GM21619 (cell line): Measurements from ENCODE around the gene PLXNA3.
"Not testable (repeated sequence)": the region's sequence is repeated elsewhere in the genome, so short reads cannot be mapped to it uniquely, and the experiment has no call there.

Source experiments
- ATAC-seq: cut with Tn5 transposase; IDR thresholded peaks from one replicate; pipeline ENCODE4 v1.9.1; 2021; ENCODE audit not compliant: unreplicated experiment

The PLXNA3 gene

DNA sequence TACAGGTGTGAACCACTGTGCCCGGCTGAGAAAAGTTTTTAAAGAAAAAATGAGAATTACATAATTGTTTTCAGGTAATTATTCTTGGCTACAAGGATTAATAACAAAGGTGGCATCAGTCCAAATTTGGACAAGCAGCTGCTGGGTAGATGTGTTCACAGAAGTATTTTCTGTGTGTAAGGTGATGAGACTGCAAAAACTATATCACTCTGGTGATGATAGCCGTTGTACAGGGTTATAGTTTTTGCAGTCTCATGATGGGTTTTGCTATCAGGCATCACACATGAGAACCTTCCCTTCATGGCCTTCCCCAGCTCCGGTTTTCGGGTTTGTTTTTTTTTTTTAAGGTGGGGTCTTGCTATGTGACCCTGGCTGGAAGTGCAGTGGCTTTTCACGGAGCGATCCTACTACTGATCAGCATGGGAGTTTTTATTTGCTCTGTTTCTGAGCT lies 37.4 kb downstream of the PLXNA3 start:
- no peak for ATAC-seq

GRCh38 chrX:154496591-154497137 lies 38.6 kb downstream of the PLXNA3 start:
- ATAC-seq, result not testable (repeated sequence)

GRCh38 chrX:154501423-154501822 lies 43.3 kb downstream of the PLXNA3 start:
- not testable (repeated sequence) for ATAC-seq

DNA sequence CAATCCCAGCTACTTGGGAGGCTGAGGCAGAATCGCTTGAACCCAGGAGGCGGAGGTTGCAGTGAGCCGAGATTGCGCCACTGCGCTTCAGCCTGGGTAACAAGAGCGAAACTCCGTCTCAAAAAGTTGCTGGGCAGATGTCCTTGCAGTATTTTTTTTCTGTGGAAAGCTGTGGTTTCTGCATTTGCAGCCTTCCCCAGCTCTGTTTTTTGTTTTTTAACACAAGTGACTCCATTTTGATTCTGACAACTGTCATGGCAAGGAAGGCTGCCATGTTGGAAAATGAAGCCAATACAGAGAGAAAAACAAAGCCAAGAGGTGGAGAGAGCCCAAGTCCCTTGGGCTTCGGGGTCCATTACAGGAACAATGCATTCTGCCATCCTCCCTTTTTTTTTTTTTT lies 44.0 kb downstream of the PLXNA3 start:
- ATAC-seq, result no peak

DNA sequence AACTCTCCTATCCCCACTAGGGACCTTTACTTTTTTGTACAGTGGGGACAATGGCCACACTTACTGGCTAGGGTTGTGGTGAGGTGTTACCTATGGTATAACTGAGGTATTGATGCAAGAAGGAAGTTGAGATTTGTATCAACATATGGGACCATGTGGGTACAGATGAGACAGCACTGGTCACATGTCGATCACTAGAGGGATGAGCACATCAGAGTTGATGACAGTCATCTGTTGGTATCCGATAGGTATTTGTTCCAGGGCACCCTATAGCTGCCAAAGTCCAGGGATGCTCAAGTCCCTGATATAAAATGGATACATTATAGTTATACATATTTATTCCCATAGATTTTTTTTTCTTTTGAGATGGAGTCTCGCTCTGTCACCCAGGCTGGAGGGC lies 44.9 kb downstream of the PLXNA3 start:
- no peak for ATAC-seq

DNA sequence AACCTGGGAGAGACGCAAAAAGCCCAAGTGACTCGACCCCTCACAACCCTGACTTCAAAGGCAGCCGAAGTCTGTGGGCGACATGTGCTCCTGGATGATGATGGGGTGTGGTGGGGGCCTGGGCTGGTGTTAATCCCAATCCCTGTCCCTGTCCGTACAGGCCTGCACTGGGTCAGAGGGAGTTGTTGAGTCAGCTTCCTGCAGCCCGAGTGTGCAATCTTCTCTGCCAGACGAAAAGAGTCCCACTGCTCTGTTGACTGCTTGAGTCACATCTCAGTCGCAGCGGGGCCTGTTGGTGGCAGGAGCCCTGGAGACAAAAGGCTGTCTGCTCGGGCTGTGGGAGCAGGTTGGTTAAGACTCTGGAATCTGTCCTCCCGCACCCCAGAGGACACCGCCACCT lies 47.7 kb downstream of the PLXNA3 start:
- ATAC-seq, result no peak

DNA sequence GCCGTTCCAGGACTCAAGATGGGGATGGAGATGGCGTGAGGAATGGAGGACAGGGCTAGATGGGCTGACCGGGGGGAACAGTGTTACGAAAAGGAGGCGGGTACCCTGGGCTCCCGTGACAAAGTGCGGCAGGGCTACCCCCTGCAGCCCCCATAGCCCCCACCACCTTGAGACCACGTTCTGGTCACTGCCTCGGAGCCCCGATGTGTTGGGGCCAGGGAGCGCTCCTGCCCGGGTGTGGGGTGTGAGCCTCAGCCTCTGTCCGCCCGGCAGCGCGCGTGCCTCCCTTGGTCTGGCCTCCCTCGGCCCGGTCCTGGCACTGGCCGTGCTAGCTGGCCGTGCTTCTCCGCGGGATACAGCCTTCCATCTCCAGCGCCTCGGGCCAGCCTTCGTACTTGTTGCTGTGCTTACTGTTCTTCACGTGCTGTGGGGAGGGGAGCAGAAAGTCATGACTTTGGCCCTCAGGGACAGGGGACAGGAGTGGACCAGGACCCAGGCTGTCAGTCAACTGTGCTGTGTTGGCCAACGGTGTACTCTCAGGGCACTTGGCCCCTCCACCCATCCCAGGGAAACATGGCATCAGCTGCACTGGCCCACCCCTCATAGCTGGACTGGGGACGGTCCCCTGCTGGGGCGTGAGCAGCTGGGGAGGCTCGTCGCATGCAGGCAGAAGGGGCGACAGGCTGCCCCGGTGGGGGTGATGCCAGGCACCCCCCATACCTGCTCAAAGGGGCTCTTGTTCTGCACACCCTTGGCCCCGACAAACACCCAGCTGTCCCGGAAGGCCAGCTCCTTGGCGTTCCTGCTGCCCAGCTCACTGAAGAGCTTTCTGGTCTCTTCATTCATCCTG lies 48.6 kb downstream of the PLXNA3 start:
- no peak for ATAC-seq

- no peak for ATAC-seq
Observed at GRCh38 chrX:154507673-154508383, 49.7 kb downstream of the PLXNA3 start.

DNA sequence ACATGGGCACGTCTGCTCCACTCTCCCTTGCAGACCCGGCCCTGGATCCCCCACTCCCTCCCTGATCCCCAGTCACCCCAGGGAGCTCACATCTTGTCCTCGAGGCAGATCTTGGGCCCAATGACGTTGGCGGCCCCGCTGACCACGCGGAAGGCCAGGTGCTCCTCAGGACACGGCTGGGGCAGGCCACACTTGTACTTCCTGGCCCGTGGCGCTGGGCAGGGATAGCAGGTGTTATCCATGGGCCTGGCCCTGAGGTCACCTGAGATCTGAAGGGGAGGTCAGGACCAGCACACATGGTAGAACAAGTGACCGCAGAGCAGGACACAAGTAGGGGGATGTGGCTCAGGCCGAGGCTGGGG lies 50.3 kb downstream of the PLXNA3 start:
- ATAC-seq, result no peak

DNA sequence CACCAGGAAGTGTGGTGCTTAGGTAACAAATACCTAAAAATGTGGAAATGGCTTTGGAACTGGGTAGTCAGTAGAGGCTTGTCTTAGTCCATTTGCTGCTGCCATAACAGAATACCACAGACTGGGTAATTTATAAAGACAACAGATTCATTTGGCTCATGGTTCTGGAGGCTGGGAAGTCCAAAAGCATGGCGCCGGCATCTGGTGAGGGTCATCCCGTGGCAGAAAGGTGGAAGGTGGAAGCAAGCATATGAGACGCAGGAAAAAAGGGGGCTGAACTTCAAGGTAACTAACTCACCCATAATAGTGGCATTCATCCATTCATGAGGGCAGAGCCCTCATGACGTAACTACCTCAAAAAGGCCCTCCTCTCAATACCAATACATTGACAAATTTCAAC lies 51.4 kb downstream of the PLXNA3 start:
- ATAC-seq, result no peak

DNA sequence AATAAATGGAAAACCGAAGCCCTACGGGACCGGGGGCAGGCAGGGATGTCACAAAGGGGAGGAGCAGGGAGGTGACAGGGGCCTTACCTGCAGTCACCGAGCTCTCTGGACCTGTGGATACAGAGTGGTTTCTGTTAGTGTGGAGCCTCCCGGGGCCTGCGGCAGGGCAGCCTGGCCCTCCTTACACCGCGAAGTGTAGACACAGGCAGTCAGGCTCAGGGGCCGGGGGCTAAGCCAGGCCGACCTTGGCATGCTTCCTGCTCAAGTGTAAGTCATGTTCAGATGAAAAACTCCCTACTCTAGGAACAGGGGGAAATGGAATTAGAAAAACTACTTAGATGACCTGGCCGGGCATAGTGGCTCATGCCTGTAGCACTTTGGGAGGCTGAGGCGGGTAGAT lies 53.7 kb downstream of the PLXNA3 start:
- no peak for ATAC-seq

- ATAC-seq, result no peak
Observed at GRCh38 chrX:154512879-154513553, 54.9 kb downstream of the PLXNA3 start.

GRCh38 chrX:154513716-154514115 lies 55.6 kb downstream of the PLXNA3 start:
- no peak for ATAC-seq

- no peak for ATAC-seq
Observed at GRCh38 chrX:154515090-154515965, 57.2 kb downstream of the PLXNA3 start.

- peak; percentile 85 for ATAC-seq
Observed at GRCh38 chrX:154515966-154516655, 58.0 kb downstream of the PLXNA3 start, which contains the start of gene FAM3A. FAM3A (minus strand) TSS chrX:154516232; CDS start chrX:154515772, 460 bp downstream.

DNA sequence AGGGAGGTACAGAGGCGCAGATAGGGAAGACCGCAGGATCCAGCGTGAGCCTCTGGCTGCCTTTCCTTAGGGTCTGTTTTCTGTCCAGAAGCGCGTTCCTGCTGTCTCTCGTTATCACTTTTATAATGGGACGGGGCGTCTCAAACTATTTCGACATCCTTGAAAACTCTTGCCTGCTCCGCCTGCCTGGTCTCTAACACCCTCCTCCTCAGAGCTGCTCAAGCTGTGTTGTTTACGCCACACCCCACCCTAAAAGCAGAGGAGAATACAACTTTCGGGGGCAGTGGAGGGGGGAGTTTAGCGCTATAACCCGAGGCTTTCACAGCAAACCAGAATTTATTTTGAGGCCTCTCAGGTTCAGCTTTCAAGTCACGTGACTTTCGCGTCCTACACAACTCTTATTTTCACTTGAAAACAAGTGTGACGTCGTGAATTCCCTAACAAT lies 58.6 kb downstream of the PLXNA3 start:
- ATAC-seq, result no peak

GRCh38 chrX:154517101-154517781 lies 59.2 kb downstream of the PLXNA3 start:
- ATAC-seq, result no peak

- ATAC-seq, result no peak
Observed at GRCh38 chrX:154519389-154519788, 61.3 kb downstream of the PLXNA3 start.
